ENCODE data around the gene R3HDM2.

DNA sequence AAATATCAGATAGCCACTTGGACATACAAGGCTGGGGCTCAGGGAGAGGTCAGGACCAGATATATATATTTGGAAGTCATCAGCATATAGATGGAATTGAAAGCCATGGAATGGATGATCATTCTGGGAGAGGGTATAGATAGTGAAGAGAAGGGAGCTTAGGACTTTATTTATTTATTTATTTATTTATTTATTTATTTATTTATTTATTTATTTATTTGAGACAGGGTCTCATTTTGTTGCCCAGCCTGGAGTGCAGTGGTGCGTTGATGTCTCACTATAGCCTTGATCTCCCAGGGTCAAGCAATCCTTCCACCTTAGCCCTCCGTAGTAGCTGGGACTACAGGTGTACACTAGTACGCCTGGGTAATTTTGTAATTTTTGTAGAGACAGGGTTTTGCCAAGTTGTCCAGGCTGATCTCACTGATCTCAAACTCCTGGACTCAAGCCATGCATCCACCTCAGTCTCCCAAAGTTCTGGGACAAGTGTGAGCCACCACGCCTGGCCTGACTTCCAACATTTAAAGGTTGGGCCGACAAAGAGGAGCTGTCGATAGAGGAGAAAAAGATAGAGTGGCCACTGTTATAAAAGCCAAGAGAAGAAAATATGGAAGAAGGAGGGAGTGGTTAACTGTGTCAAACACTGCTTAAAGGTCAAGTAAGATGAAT, 15.6 kb upstream of the R3HDM2 start:
- TF ChIP-seq, protein P1, sequence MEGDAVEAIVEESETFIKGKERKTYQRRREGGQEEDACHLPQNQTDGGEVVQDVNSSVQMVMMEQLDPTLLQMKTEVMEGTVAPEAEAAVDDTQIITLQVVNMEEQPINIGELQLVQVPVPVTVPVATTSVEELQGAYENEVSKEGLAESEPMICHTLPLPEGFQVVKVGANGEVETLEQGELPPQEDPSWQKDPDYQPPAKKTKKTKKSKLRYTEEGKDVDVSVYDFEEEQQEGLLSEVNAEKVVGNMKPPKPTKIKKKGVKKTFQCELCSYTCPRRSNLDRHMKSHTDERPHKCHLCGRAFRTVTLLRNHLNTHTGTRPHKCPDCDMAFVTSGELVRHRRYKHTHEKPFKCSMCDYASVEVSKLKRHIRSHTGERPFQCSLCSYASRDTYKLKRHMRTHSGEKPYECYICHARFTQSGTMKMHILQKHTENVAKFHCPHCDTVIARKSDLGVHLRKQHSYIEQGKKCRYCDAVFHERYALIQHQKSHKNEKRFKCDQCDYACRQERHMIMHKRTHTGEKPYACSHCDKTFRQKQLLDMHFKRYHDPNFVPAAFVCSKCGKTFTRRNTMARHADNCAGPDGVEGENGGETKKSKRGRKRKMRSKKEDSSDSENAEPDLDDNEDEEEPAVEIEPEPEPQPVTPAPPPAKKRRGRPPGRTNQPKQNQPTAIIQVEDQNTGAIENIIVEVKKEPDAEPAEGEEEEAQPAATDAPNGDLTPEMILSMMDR (conservative IDR thresholded peaks at IDR 0.05 in 1 of 2, IDR thresholded peaks at IDR 0.05 in 1 of 2; ENCODE audit: low read depth in 1 of 2, low read length in 2 of 2), result no peak
- no peak for TF ChIP-seq EZH2 (IDR thresholded peaks at IDR 0.05; ENCODE audit: low read length, missing control alignments)

Measured in fibroblast of lung (primary cell).